Smooth muscle cell (in vitro differentiated cells): ENCODE measurements around the gene SEPSECS. TPM values are rescaled to one million over a fixed set of nuclear protein-coding genes. Genes with fewer than 3 reads are reported as not detected.

Experiments used
- DNase-seq: peaks from one replicate; lab custom pipeline; 2025; ENCODE audit not compliant: unreplicated experiment; lab: John Stamatoyannopoulos, UW
- H2AFZ ChIP-seq: fragments of 200-600 bp; sonication (generic); 2 replicates; pipeline ENCODE4 v1.6.0; 2016; ENCODE audit warnings: antibody characterized with exemption, low read depth, mild to moderate bottlenecking
- H3F3A ChIP-seq: fragments of 200-600 bp; sonication (generic); 2 replicates; pipeline ENCODE4 v1.6.0; 2017; ENCODE audit warnings: antibody characterized with exemption, low read depth
- H3K27ac ChIP-seq: fragments of 200-600 bp; sonication (generic); 2 replicates; pipeline ENCODE4 v1.5.1; 2016; ENCODE audit warnings: low read depth, mild to moderate bottlenecking
- H3K27me3 ChIP-seq: fragments of 200-600 bp; sonication (generic); 2 replicates; pipeline ENCODE4 v1.6.1; 2016; ENCODE audit warnings: low read depth, mild to moderate bottlenecking
- H3K36me3 ChIP-seq: fragments of 200-600 bp; sonication (generic); 2 replicates; pipeline ENCODE4 v1.5.1; 2016; ENCODE audit warnings: low read depth
- H3K4me1 ChIP-seq: fragments of 200-600 bp; sonication (generic); 2 replicates; pipeline ENCODE4 v1.5.1; 2016; ENCODE audit warnings: low read depth
- H3K4me2 ChIP-seq: fragments of 200-600 bp; sonication (generic); 2 replicates; pipeline ENCODE4 v1.6.0; 2016; ENCODE audit warnings: mild to moderate bottlenecking
- H3K4me3 ChIP-seq: fragments of 200-600 bp; sonication (generic); 2 replicates; pipeline ENCODE4 v1.5.1; 2016; ENCODE audit warnings: mild to moderate bottlenecking
- H3K79me2 ChIP-seq: fragments of 200-600 bp; sonication (generic); 2 replicates; pipeline ENCODE4 v1.6.0; 2016; ENCODE audit warnings: low read depth, mild to moderate bottlenecking
- H3K9ac ChIP-seq: fragments of 200-600 bp; sonication (generic); 2 replicates; pipeline ENCODE4 v1.6.0; 2016; ENCODE audit warnings: low read depth
- H3K9me3 ChIP-seq: fragments of 200-600 bp; sonication (generic); replicated peaks from 2 replicates; pipeline ENCODE4 v1.5.1; 2016; ENCODE audit warnings: low read depth
- H4K20me1 ChIP-seq: fragments of 200-600 bp; sonication (generic); 2 replicates; pipeline ENCODE4 v1.6.0; 2016; ENCODE audit warnings: low read depth
- CTCF ChIP-seq: fragments of 200-600 bp; sonication (generic); IDR thresholded peaks from 2 replicates; pipeline ENCODE4 v1.5.1; 2017; ENCODE audit warnings: borderline replicate concordance, mild to moderate bottlenecking, antibody characterized with exemption; ENCODE audit not compliant: insufficient read depth, poor library complexity, severe bottlenecking
- WGBS: methylation state at CpG from one replicate; pipeline ENCODE4 v1.1.7; 2016; ENCODE audit warnings: low lambda C conversion rate; 5-methylcytosine and 5-hydroxymethylcytosine counted together
- polyA plus RNA-seq: library from polyadenylated mRNA; unstranded; fragments of >200 nt; fragmentation: Nextera tagmentation; extraction: Ambion mirVana; gene quantifications from 2 replicates; pipeline ENCODE4 v1.2.1, GENCODE V29; 2016
- total RNA-seq: library from RNA; depleted of rRNA; stranded (reverse); fragments of >200 nt; gene quantifications from 2 replicates; pipeline ENCODE4 v1.2.3, GENCODE V29; 2014

The SEPSECS gene
- total and polyA plus RNA-seq, 2 experiments from 2014 or later, result 4.2 to 8.4 TPM

- no peaks in the 10 kb centered on the region for H3K36me3 ChIP-seq
- 97% methylated on average over 4 of the region's 4 CpGs for WGBS
- no peak overlapping the region for H3K4me2 ChIP-seq
- H3K27me3 ChIP-seq, result no peaks in the 10 kb centered on the region
- no peaks in the 10 kb centered on the region for H3K9me3 ChIP-seq
- H3K4me3 ChIP-seq, result no peak overlapping the region
- no peaks in the 10 kb centered on the region for H3K79me2 ChIP-seq
- peaks cover 10% of the 10 kb centered on the region for H3K4me1 ChIP-seq
- no peaks in the 10 kb centered on the region for H4K20me1 ChIP-seq
- H2AFZ ChIP-seq, result no peak overlapping the region
- DNase-seq, result no peak
- H3F3A ChIP-seq, result peaks cover 2% of the 10 kb centered on the region
- H3K27ac ChIP-seq, result no peak overlapping the region
- no peak overlapping the region for H3K9ac ChIP-seq
- TF ChIP-seq CTCF, result no peak
Measured at GRCh38 chr4:25165916-25166315, 5.7 kb upstream of the SEPSECS start.

- TF ChIP-seq CTCF, result no peak
- Histone ChIP-seq H3K79me2 (no peaks in the 10 kb centered on the region), H3K27me3 (no peaks in the 10 kb centered on the region), H3K4me2 (no peak overlapping the region), H4K20me1 (no peaks in the 10 kb centered on the region), H3K27ac (no peak overlapping the region), H3K4me1 (peaks cover 10% of the 10 kb centered on the region), H2AFZ (no peak overlapping the region), H3K4me3 (no peak overlapping the region), H3K9me3 (no peaks in the 10 kb centered on the region), H3F3A (no peaks in the 10 kb centered on the region), H3K9ac (no peak overlapping the region), H3K36me3 (no peaks in the 10 kb centered on the region)
- no peak for DNase-seq
- 92% methylated on average over 1 of the region's 1 CpG for WGBS
Measured at GRCh38 chr4:25163196-25163595, 2.9 kb upstream of the SEPSECS start.

GRCh38 chr4:25162566-25162965, 2.3 kb upstream of the SEPSECS start:
- WGBS, result 98% methylated on average over 1 of the region's 1 CpG
- Histone ChIP-seq H3K4me2 (no peak overlapping the region), H3K27ac (peak overlapping the region; percentile 88), H3K79me2 (no peaks in the 10 kb centered on the region), H3K9me3 (no peaks in the 10 kb centered on the region), H3K36me3 (no peaks in the 10 kb centered on the region), H4K20me1 (no peaks in the 10 kb centered on the region), H3K4me1 (peaks cover 10% of the 10 kb centered on the region), H2AFZ (no peak overlapping the region), H3F3A (no peaks in the 10 kb centered on the region), H3K9ac (no peak overlapping the region), H3K4me3 (no peak overlapping the region), H3K27me3 (no peaks in the 10 kb centered on the region)
- DNase-seq, result no peak
- TF ChIP-seq CTCF, result no peak

GRCh38 chr4:25161593-25161950, 1.3 kb upstream of the SEPSECS start:
- H3K9me3 ChIP-seq, result no peaks in the 10 kb centered on the region
- H3F3A ChIP-seq, result no peaks in the 10 kb centered on the region
- H3K79me2 ChIP-seq, result no peaks in the 10 kb centered on the region
- H3K9ac ChIP-seq, result peak overlapping the region; percentile 88
- peak overlapping the region; percentile 78 for H3K4me3 ChIP-seq
- H3K27me3 ChIP-seq, result no peaks in the 10 kb centered on the region
- 9% methylated on average over 2 of the region's 2 CpGs for WGBS
- H2AFZ ChIP-seq, result peak overlapping the region; percentile 97
- TF ChIP-seq CTCF, result no peak
- no peaks in the 10 kb centered on the region for H3K36me3 ChIP-seq
- peak overlapping the region; percentile 93 for H3K4me2 ChIP-seq
- H3K27ac ChIP-seq, result peak overlapping the region; percentile 88
- DNase-seq, result no peak
- H4K20me1 ChIP-seq, result no peaks in the 10 kb centered on the region
- peaks cover 10% of the 10 kb centered on the region for H3K4me1 ChIP-seq
